Measurements from ENCODE around the gene MTCH2. TPM values are rescaled to one million over a fixed set of nuclear protein-coding genes. Genes with fewer than 3 reads are reported as not detected.
"Not testable (repeated sequence)": the region's sequence is repeated elsewhere in the genome, so short reads cannot be mapped to it uniquely, and the experiment has no call there.

MTCH2 gene
- total and polyA plus RNA-seq, 2 donors (not counting 1 experiment from before 2014, with no cell fraction given) = 64.4 to 169 TPM

- Histone ChIP-seq H3K36me3 (ENCODE audit: control insufficient read depth, insufficient read depth, low read length) (no peaks in the 10 kb centered on the region), H3K9ac (ENCODE audit: insufficient read depth, low read length) (peak overlapping the region; percentile 97), H3K4me3 (replicated peaks in 1 of 4; ENCODE audit: control extremely low read depth in 1 of 4, insufficient read depth in 1 of 4, low read depth in 3 of 4, low read length in 4 of 4) (peak overlapping the region; percentile 92 to 99 (median 92)), H3K4me2 (ENCODE audit: extremely low read depth, insufficient read depth, low read length) (peak overlapping the region; percentile 55), H2AFZ (ENCODE audit: low read length) (peak overlapping the region; percentile 94), H3K9me3 (ENCODE audit: control insufficient read depth, insufficient read depth, low read depth, low read length) (no peaks in the 10 kb centered on the region), H4K20me1 (ENCODE audit: control insufficient read depth, extremely low read depth, insufficient read depth, low read length) (no peaks in the 10 kb centered on the region), H3K79me2 (ENCODE audit: control insufficient read depth, insufficient read depth, low read length) (peaks cover 31% of the 10 kb centered on the region), H3K27ac (ENCODE audit: insufficient read depth, low read length) (peak overlapping the region; percentile 95), H3K4me1 (ENCODE audit: control insufficient read depth, extremely low read depth, insufficient read depth, low read length) (peaks cover 2% of the 10 kb centered on the region), H3K27me3 (ENCODE audit: control insufficient read depth, insufficient read depth, low read length) (no peaks in the 10 kb centered on the region)
- DNase-seq (ENCODE audit: low read depth in 2 of 2) = peak; percentile 0 to 8
- no peak for TF ChIP-seq CTCF (conservative IDR thresholded peaks at IDR 0.05 in 1 of 2, IDR thresholded peaks at IDR 0.05 in 1 of 2; ENCODE audit: low read depth in 1 of 2, low read length in 2 of 2)
- no peak for TF ChIP-seq EZH2 (IDR thresholded peaks at IDR 0.05; ENCODE audit: low read length, missing control alignments)
Measured at GRCh38 chr11:47641600-47642098, 710 bp downstream of the MTCH2 start.

- H3K4me3 ChIP-seq (replicated peaks in 1 of 4; ENCODE audit: control extremely low read depth in 1 of 4, insufficient read depth in 1 of 4, low read depth in 3 of 4, low read length in 4 of 4); H3K4me2 ChIP-seq (ENCODE audit: extremely low read depth, insufficient read depth, low read length); H3K27ac ChIP-seq (ENCODE audit: insufficient read depth, low read length); H2AFZ ChIP-seq (ENCODE audit: low read length); H4K20me1 ChIP-seq (ENCODE audit: control insufficient read depth, extremely low read depth, insufficient read depth, low read length); H3K36me3 ChIP-seq (ENCODE audit: control insufficient read depth, insufficient read depth, low read length); H3K9ac ChIP-seq (ENCODE audit: insufficient read depth, low read length); H3K4me1 ChIP-seq (ENCODE audit: control insufficient read depth, extremely low read depth, insufficient read depth, low read length); H3K27me3 ChIP-seq (ENCODE audit: control insufficient read depth, insufficient read depth, low read length); H3K9me3 ChIP-seq (ENCODE audit: control insufficient read depth, insufficient read depth, low read depth, low read length): not testable (repeated sequence)
- DNase-seq (ENCODE audit: low read depth in 2 of 2) = peak in 1 of 2 donors; percentile 43
- peaks cover 31% of the 10 kb centered on the region for H3K79me2 ChIP-seq (ENCODE audit: control insufficient read depth, insufficient read depth, low read length)
Measured at GRCh38 chr11:47640506-47640905, 1.9 kb downstream of the MTCH2 start.

DNA sequence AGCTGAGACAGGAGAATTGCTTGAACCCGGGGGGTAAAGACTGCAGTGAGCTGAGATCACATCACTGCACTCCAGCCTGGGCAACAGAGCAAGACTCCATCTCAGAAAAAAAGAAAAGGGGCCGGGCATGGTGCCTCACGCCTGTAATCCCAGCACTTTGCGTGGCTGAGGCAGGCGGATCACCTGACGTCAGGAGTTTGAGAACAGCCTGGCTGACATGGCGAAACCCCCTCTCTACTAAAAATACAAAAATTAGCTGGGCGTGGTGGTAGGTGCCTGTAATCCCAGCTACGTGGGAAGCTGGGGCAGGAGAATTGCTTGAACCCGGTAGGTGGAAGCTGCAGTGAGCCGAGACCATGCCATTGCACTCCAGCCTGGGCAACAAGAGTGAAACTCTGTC is 6.0 kb downstream of the MTCH2 start:
- not testable (repeated sequence) for H3K4me1 ChIP-seq (ENCODE audit: control insufficient read depth, extremely low read depth, insufficient read depth, low read length); H3K9ac ChIP-seq (ENCODE audit: insufficient read depth, low read length); H3K9me3 ChIP-seq (ENCODE audit: control insufficient read depth, insufficient read depth, low read depth, low read length); DNase-seq (ENCODE audit: low read depth in 2 of 2); H3K27ac ChIP-seq (ENCODE audit: insufficient read depth, low read length); H2AFZ ChIP-seq (ENCODE audit: low read length); H3K4me2 ChIP-seq (ENCODE audit: extremely low read depth, insufficient read depth, low read length); H3K36me3 ChIP-seq (ENCODE audit: control insufficient read depth, insufficient read depth, low read length); H3K27me3 ChIP-seq (ENCODE audit: control insufficient read depth, insufficient read depth, low read length); H3K4me3 ChIP-seq (replicated peaks in 1 of 4; ENCODE audit: control extremely low read depth in 1 of 4, insufficient read depth in 1 of 4, low read depth in 3 of 4, low read length in 4 of 4); H4K20me1 ChIP-seq (ENCODE audit: control insufficient read depth, extremely low read depth, insufficient read depth, low read length)
- peaks cover 22% of the 10 kb centered on the region for H3K79me2 ChIP-seq (ENCODE audit: control insufficient read depth, insufficient read depth, low read length)

DNA sequence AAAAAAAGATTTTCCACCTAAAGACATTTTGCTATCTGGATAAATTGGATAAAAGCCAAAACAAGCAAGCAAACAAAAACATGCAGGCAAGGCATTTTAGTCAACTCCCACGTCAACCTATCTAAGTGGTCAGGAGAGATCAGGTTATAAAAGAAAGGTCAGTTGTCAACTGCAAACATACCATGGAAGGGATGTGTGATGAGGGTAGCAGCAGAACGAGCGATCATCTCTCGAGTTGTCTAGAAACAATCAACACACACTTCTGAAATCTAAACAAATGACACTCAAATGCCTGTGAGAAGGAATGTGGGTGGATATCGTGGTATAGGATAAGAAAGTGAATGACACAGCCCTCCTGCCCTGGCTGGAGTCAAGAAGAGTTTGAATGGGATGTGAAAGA is 10.9 kb downstream of the MTCH2 start:
- Histone ChIP-seq H3K4me3 (replicated peaks in 1 of 4; ENCODE audit: control extremely low read depth in 1 of 4, insufficient read depth in 1 of 4, low read depth in 3 of 4, low read length in 4 of 4) (no peak overlapping the region), H3K4me1 (ENCODE audit: control insufficient read depth, extremely low read depth, insufficient read depth, low read length) (no peaks in the 10 kb centered on the region), H3K9me3 (ENCODE audit: control insufficient read depth, insufficient read depth, low read depth, low read length) (no peaks in the 10 kb centered on the region), H3K36me3 (ENCODE audit: control insufficient read depth, insufficient read depth, low read length) (peaks cover 10% of the 10 kb centered on the region), H3K79me2 (ENCODE audit: control insufficient read depth, insufficient read depth, low read length) (no peaks in the 10 kb centered on the region), H3K4me2 (ENCODE audit: extremely low read depth, insufficient read depth, low read length) (no peak overlapping the region), H3K9ac (ENCODE audit: insufficient read depth, low read length) (no peak overlapping the region), H2AFZ (ENCODE audit: low read length) (no peak overlapping the region), H3K27me3 (ENCODE audit: control insufficient read depth, insufficient read depth, low read length) (no peaks in the 10 kb centered on the region), H3K27ac (ENCODE audit: insufficient read depth, low read length) (no peak overlapping the region), H4K20me1 (ENCODE audit: control insufficient read depth, extremely low read depth, insufficient read depth, low read length) (no peaks in the 10 kb centered on the region)
- no peak for TF ChIP-seq EZH2 (IDR thresholded peaks at IDR 0.05; ENCODE audit: low read length, missing control alignments)
- no peak for TF ChIP-seq CTCF (conservative IDR thresholded peaks at IDR 0.05 in 1 of 2, IDR thresholded peaks at IDR 0.05 in 1 of 2; ENCODE audit: low read depth in 1 of 2, low read length in 2 of 2)
- no peak for DNase-seq (ENCODE audit: low read depth in 2 of 2)
